ENCODE results near the gene OLFM2.
"Not testable (repeated sequence)": the region's sequence is repeated elsewhere in the genome, so short reads cannot be mapped to it uniquely, and the experiment has no call there.

OLFM2 gene

DNA sequence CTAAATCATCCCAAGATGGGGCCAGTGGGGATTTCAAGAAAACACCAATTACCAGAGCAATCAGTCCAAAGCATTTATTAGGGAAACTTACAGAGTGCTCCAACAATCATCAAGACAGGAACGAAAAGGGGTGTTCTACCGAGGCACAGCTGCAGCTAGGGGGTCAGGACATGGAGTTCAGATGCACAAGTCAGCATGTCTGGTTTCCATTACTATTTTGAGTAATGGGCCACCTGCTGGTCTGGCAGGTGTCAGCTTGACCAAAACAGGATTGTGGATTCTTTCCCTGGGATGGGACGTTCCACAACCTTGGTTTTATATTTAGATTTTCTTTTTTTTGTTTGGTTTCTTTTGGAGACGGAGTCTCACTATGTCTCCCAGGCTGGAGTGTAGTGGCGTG lies 112.5 kb downstream of the OLFM2 start:
- DNase-seq, result no peak

DNA sequence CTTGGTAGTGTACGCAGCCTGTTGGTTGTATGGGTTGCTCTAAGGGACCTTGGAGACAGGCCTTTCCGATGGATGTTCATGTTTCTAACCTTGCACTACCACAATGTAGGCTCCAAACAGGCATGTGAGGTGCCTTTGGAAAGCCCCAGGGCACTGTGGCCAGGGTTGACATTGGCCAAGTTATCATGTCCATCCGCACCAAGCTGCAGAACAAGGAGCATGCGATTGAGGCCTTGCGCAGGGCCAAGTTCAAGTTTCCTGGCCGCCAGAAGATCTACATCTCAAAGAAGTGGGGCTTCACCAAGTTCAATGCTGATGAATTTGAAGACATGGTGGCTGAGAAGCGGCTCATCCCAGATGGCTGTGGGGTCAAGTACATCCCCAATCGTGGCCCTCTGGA lies 116.3 kb downstream of the OLFM2 start:
- not testable (repeated sequence) for DNase-seq

DNA sequence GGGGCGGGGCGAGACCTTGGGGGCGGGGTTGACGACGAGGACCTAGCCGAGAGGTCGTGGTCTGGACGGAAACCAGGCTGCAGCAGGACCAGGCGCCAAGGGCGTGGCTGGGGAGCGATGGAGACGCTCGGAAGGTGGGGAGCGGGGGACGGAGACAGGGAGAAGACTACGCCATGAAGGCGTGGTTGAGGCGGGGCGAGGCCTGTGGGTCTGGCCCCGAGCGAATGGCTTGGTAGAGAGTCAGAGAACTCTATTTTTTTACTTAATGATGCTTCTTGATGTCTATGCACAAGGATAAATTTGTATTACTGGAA lies 116.8 kb downstream of the OLFM2 start:
- DNase-seq, result no peak

DNA sequence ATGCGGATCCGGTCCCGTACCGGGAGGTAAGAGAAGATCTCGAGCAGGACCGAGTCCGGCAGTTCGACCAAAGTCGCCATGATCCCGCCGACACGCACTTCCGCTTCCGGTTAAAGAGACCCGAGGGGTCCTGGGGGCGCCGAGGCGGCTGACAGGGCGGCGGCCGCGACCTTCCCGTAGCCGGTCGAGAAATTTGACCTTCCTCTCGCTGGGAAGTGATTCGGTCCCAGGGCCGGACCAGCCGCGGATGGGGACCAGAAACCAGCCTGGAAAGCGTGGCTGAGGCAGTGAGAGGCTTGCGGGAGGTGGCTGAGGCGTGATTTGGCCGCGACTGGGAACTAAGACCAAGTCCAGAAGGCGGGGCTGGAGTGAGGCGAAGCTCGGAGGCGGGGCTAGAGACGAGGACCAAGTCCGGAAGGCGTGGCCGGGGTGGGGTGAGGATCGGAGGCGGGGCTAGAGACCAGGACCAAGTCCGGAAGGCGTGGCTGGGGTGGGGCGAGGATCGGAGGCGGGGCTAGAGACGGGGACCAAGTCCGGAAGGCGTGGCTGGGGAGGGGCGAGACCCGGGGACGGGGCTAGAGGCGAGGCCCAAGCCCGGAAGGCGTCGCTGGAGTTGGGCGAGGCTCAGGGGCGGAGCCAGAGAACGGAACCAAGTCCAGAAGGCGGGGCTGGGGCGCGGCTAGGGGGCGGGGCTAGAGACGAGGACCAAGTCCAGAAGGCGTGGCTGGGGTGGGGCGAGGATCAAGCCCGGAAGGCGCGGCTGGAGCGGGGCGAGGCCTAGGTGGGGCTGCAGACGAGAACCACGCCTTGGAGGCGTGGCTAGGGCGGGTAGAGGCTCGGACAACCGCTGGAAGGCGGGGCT lies 117.3 kb downstream of the OLFM2 start, which contains the start of gene FBXL12:
FBXL12 (minus strand) TSS at position 346 of the 862 bp plus-strand sequence; CDS start at position 80, 266 bp downstream.
- peak; percentile 99 for DNase-seq

DNA sequence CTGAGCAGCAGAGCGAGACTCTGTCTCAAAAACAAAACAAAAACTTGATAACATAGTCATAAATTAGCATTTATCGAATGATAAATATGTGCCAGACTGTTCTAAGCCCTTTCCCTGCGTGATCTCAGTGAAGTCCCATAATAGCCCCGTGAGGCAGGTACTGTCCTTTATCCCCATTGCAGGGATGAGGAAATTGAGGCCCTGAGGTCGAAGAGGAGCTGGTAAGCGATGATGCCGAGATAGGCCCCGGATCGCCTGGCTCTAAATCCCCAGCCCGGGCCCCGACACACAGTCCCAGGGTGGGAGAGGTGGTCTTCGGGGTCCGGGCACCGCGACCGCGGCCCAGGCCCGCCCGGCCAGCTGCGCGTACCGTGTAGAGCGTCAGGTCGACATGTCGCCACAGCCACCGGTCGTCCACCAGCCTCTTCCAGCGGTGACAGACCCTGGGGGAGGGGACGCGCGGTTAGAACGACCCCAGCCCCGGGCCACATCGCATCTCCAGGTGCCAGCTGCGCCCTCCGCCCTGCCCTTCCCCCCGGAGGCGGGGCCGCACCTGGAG lies 118.1 kb downstream of the OLFM2 start:
- DNase-seq, result no peak

DNA sequence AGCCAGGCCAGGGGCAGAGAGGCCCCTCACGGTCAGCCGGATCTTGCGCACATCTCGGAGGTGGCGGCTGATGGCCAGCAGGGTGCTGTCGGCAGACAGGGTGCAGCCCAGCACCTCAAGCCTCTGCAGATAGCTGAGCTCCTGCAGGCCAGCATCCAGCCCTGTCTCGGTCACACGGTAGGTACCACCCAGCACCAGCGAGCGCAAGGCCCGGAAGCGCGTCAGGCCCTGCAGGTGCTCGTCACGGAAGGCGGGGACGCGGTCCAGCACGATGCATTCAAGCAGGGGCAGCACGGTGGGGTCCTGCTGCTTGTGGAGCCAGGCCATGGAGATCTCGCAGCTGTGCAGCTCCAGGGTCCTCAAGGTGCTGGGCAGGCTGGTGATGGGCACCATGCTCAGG lies 125.2 kb downstream of the OLFM2 start:
- DNase-seq, result no peak

DNA sequence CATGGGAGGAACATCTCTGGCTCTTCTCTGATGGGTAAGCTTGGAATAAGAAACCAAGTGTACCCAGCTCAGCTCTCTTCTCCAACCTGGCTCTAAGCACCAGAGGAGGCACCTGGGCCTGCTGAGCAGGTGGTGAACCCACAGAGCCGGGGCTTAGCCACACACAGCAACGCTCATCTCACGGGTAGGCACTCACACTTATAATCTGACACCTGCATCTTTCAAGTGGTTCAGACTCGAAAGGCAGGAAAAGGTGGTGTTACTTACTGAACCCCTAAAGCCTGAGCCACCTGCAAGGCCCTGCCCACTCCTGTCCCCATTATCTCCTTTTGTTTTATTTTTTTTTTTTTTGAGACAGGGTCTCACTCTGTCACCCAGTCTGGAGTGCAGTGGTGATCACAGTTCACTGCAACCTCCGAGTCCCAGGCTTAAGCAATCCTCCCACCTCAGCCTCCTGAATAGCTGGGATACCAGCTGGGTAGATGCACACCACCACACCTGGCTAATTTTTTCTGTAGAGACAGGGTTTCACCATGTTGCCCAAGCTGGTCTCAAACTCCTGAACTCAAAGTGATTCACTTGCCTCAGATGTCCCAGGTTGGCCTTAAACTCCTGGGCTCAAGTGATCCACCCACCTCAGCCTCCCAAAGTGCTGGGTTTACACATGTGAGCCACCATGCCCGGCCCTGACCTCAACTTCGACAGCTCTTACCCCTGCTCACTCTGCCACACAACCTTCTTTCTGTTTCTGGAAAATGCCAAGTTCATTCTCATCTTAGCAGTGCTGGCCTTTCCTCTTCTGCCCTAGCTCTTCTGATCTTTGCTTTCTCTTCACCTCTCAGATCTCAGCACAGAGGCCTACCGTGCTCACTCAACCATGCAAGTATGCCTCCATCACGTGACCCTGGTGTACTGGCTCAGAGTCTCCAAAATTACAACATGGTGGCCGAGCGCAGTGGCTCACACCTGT lies 127.2 kb downstream of the OLFM2 start:
- DNase-seq, result no peak

DNA sequence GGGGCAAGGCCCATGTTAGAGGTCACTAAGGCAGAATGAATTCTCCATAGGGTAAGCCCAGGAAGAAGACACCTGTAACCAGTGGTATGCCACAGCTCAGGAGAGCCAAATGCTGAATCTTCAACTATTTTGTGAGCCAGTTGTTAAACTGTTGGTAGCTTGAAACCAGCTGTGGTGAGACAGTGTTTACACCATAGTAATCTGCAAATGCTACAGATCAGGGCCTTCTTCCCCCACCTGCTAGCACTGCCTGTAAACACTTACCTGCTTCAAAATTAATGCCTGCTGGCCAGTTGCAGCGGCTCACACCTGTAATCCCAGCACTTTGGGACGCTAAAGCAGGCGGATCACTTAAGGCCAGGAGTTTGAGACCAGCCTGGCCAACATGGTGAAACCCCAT lies 129.5 kb downstream of the OLFM2 start:
- no peak for DNase-seq
